ENCODE measurements around the gene WDFY4.

- no peak for TF ChIP-seq POLR2A (IDR thresholded peaks at IDR 0.05)
- no peak for TF ChIP-seq POLR2AphosphoS5 (IDR thresholded peaks at IDR 0.05)
- TF ChIP-seq, protein P1, sequence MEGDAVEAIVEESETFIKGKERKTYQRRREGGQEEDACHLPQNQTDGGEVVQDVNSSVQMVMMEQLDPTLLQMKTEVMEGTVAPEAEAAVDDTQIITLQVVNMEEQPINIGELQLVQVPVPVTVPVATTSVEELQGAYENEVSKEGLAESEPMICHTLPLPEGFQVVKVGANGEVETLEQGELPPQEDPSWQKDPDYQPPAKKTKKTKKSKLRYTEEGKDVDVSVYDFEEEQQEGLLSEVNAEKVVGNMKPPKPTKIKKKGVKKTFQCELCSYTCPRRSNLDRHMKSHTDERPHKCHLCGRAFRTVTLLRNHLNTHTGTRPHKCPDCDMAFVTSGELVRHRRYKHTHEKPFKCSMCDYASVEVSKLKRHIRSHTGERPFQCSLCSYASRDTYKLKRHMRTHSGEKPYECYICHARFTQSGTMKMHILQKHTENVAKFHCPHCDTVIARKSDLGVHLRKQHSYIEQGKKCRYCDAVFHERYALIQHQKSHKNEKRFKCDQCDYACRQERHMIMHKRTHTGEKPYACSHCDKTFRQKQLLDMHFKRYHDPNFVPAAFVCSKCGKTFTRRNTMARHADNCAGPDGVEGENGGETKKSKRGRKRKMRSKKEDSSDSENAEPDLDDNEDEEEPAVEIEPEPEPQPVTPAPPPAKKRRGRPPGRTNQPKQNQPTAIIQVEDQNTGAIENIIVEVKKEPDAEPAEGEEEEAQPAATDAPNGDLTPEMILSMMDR (IDR thresholded peaks at IDR 0.05) = no peak
- TF ChIP-seq EP300 (IDR thresholded peaks at IDR 0.05) = no peak
Observed at GRCh38 chr10:48834189-48834965, 149.7 kb downstream of the WDFY4 start.

Data from gastroesophageal sphincter (tissue), 3 donors.